SKM-1 (cell line): ENCODE measurements around the gene ZC3H12D.
"Not testable (repeated sequence)": the region's sequence is repeated elsewhere in the genome, so short reads cannot be mapped to it uniquely, and the experiment has no call there.

Source experiments
- DNase-seq: peaks from one replicate; lab custom pipeline; 2025; ENCODE audit not compliant: unreplicated experiment; lab: John Stamatoyannopoulos, UW

ZC3H12D gene

GRCh38 chr6:149444360-149445094 lies 40.3 kb downstream of the ZC3H12D start:
- DNase-seq: not testable (repeated sequence)

- no peak for DNase-seq
Measured at GRCh38 chr6:149443411-149444181, 41.2 kb downstream of the ZC3H12D start.

GRCh38 chr6:149441740-149442139 lies 43.1 kb downstream of the ZC3H12D start:
- no peak for DNase-seq

- no peak for DNase-seq
Measured at GRCh38 chr6:149440735-149441671, 43.8 kb downstream of the ZC3H12D start.

GRCh38 chr6:149439626-149440025 lies 45.2 kb downstream of the ZC3H12D start:
- DNase-seq: no peak

- no peak for DNase-seq
Measured at GRCh38 chr6:149438855-149439254, 46.0 kb downstream of the ZC3H12D start.

- no peak for DNase-seq
Measured at GRCh38 chr6:149437212-149437611, 47.6 kb downstream of the ZC3H12D start.

GRCh38 chr6:149436647-149437046 lies 48.2 kb downstream of the ZC3H12D start:
- DNase-seq: no peak

GRCh38 chr6:149435919-149436586 lies 48.8 kb downstream of the ZC3H12D start:
- DNase-seq: no peak

GRCh38 chr6:149433881-149434280 lies 50.9 kb downstream of the ZC3H12D start:
- no peak for DNase-seq

GRCh38 chr6:149433405-149433804 lies 51.4 kb downstream of the ZC3H12D start:
- no peak for DNase-seq

- peak; percentile 67 for DNase-seq
Measured at GRCh38 chr6:149431905-149432775, 52.7 kb downstream of the ZC3H12D start.

- no peak for DNase-seq
Measured at GRCh38 chr6:149429427-149430360, 55.1 kb downstream of the ZC3H12D start.

GRCh38 chr6:149428606-149429005 lies 56.2 kb downstream of the ZC3H12D start:
- no peak for DNase-seq

GRCh38 chr6:149425754-149426153 lies 59.1 kb downstream of the ZC3H12D start:
- no peak for DNase-seq

GRCh38 chr6:149425224-149425623 lies 59.6 kb downstream of the ZC3H12D start:
- DNase-seq: no peak

- DNase-seq: no peak
Measured at GRCh38 chr6:149423964-149424440, 60.8 kb downstream of the ZC3H12D start.

GRCh38 chr6:149422581-149422980 lies 62.2 kb downstream of the ZC3H12D start:
- DNase-seq: no peak

- DNase-seq: no peak
Measured at GRCh38 chr6:149421132-149421531, 63.7 kb downstream of the ZC3H12D start.
